ENCODE measurements around the gene CBR1. TPM values are rescaled to one million over a fixed set of nuclear protein-coding genes. Genes with fewer than 3 reads are reported as not detected.

Gene CBR1
- total and polyA plus RNA-seq, 2 of the 8 experiments (the other 6 are each of a cell fraction or from before 2014, with no cell fraction given), result 1.8 to 207 TPM

- H2BK5ac ChIP-seq (ENCODE audit: low read depth, low read length), result no peak overlapping the region
- no peak overlapping the region for H2BK20ac ChIP-seq (ENCODE audit: low read length)
- no peaks in the 10 kb centered on the region for H3K27me3 ChIP-seq (replicated peaks in 1 of 4; ENCODE audit: control insufficient read depth in 3 of 4, extremely low read depth in 1 of 4, insufficient read depth in 3 of 4, low read length in 3 of 4)
- peaks cover 15 to 79% (median 58%) of the 10 kb centered on the region in 4 experiments; a peak in 7 of 8 replicates for H3K36me3 ChIP-seq (ENCODE audit: control insufficient read depth in 2 of 4, insufficient read depth in 4 of 4, low read length in 3 of 4)
- no peak overlapping the region for H4K91ac ChIP-seq (replicated peaks; ENCODE audit: insufficient read length, low read length)
- H3K9me3 ChIP-seq (ENCODE audit: insufficient read depth in 2 of 2, low read depth in 1 of 2, low read length in 1 of 2), result no peaks in the 10 kb centered on the region
- ChIA-PET CTCF (ENCODE audit: partially characterized antibody) (interaction anchor here (0.6 to 1.2 kb wide), 4 partner anchors 8 to 1346 kb away, joined by 3 to 4 read pairs (median 3); no protein-coding TSS in a partner anchor), POLR2A (ENCODE audit: partially characterized antibody) (interaction anchor here (0.6 to 1.3 kb wide), 3 partner anchors 8 to 10 kb away, joined by 4 read pairs; no protein-coding TSS in a partner anchor)
- whole genome bisulfite sequencing, 2 experiments (ENCODE audit: extremely low coverage in 1 of 2, insufficient coverage in 1 of 2, insufficient read length in 1 of 2, insufficient replicate concordance in 2 of 2, low coverage in 1 of 2, low lambda C conversion rate in 2 of 2, missing lambda C conversion rate in 1 of 2), result 88% methylated on average over 6 of the region's 6 CpGs; no CpG with 5 or more reads in 1 of the 2 experiments
- H3K4me1 ChIP-seq (replicated peaks in 1 of 4; ENCODE audit: control insufficient read depth in 3 of 4, insufficient read depth in 4 of 4, low read length in 3 of 4), result peaks cover 0 to 6% (median 0%) of the 10 kb centered on the region in 4 experiments; a peak in 3 of 7 replicates
- H2AFZ ChIP-seq (ENCODE audit: low read length), result no peak overlapping the region
- no peaks in the 10 kb centered on the region for H3K79me1 ChIP-seq (ENCODE audit: low read depth, low read length)
- H3K4me2 ChIP-seq (ENCODE audit: insufficient read depth in 1 of 2, low read depth in 2 of 2, low read length in 2 of 2), result no peak overlapping the region
- H3K56ac ChIP-seq (replicated peaks; ENCODE audit: insufficient read length, low read depth, low read length), result no peak overlapping the region
- DNase-seq (ENCODE audit: low read depth in 1 of 2, low spot score in 2 of 2) (no peak), FAIRE-seq (no peak)
- H2BK120ac ChIP-seq (replicated peaks; ENCODE audit: low read depth, low read length), result no peak overlapping the region
- H3K14ac ChIP-seq (ENCODE audit: insufficient read length), result no peak overlapping the region
- H2AK5ac ChIP-seq (ENCODE audit: low read depth, low read length), result no peak overlapping the region
- peaks cover 1 to 4% of the 10 kb centered on the region in 2 experiments for H4K20me1 ChIP-seq (replicated peaks in 1 of 2; ENCODE audit: control insufficient read depth in 1 of 2, insufficient read depth in 2 of 2, low read length in 2 of 2)
- no peak overlapping the region for H3K18ac ChIP-seq (ENCODE audit: extremely low read depth, low read length)
- H4K8ac ChIP-seq (ENCODE audit: extremely low read depth, insufficient read depth, low read length), result no peak overlapping the region
- no peak overlapping the region for H3K4me3 ChIP-seq (ENCODE audit: extremely low read depth in 1 of 4, insufficient read depth in 2 of 4, low read depth in 3 of 4, low read length in 4 of 4)
- no peak overlapping the region for H3K4ac ChIP-seq (replicated peaks; ENCODE audit: insufficient read length, low read depth, low read length)
- no peak overlapping the region for H3K27ac ChIP-seq (ENCODE audit: low read depth, low read length)
- H3K79me2 ChIP-seq (ENCODE audit: control insufficient read depth in 1 of 2, insufficient read depth in 2 of 2, low read length in 2 of 2), result peaks cover 0 to 3% of the 10 kb centered on the region in 2 experiments; a peak in 1 of 4 replicates
- no peak overlapping the region for H2BK15ac ChIP-seq (ENCODE audit: low read length)
- H3K23me2 ChIP-seq (ENCODE audit: low read depth, low read length), result no peaks in the 10 kb centered on the region
- no peak overlapping the region for H2BK12ac ChIP-seq (ENCODE audit: low read depth, low read length)
- no peak overlapping the region for H3K23ac ChIP-seq (ENCODE audit: insufficient read length)
- H4K5ac ChIP-seq (ENCODE audit: insufficient read length, low read depth, low read length), result no peak overlapping the region
- no peak overlapping the region for H3K9ac ChIP-seq (replicated peaks in 1 of 4; ENCODE audit: extremely low read depth in 1 of 4, low read depth in 3 of 4, low read length in 3 of 4)
- TF ChIP-seq POLR2AphosphoS5 (IDR thresholded peaks at IDR 0.05; ENCODE audit: low read depth, low read length) (no peak), USF2 (IDR thresholded peaks at IDR 0.05; ENCODE audit: low read length) (no peak), EP300 (IDR thresholded peaks at IDR 0.05; ENCODE audit: borderline replicate concordance in 1 of 2, low read depth in 2 of 2, low read length in 2 of 2) (no peak), SIX5 (IDR thresholded peaks at IDR 0.05; ENCODE audit: low read depth, low read length) (no peak), CREB1 (IDR thresholded peaks at IDR 0.05) (no peak), ZNF274 (IDR thresholded peaks at IDR 0.05; ENCODE audit: borderline replicate concordance, extremely low read depth, low read length) (no peak), POLR2A (IDR thresholded peaks at IDR 0.05; ENCODE audit: control extremely low read depth in 1 of 2, low read depth in 2 of 2, low read length in 2 of 2) (no peak), MAX (IDR thresholded peaks at IDR 0.05) (no peak), SAP30 (IDR thresholded peaks at IDR 0.05; ENCODE audit: insufficient read depth, insufficient replicate concordance, low read length) (no peak), TAF7 (optimal IDR thresholded peaks at IDR 0.05; ENCODE audit: borderline replicate concordance, low read depth, low read length) (no peak), RBBP5 (IDR thresholded peaks at IDR 0.05; ENCODE audit: borderline replicate concordance, low read depth, low read length) (no peak), NRF1 (IDR thresholded peaks at IDR 0.05; ENCODE audit: low read depth, low read length) (no peak)
Observed at GRCh38 chr21:36039861-36040260, 30.0 kb upstream of the CBR1 start.

All from H1 (cell line).